GM18502 (cell line): Measurements from ENCODE around the gene DCBLD1.

Experiments
- ATAC-seq: cut with Tn5 transposase; IDR thresholded peaks from one replicate; pipeline ENCODE4 v1.9.1; 2021; ENCODE audit warnings: mild to moderate bottlenecking; ENCODE audit not compliant: unreplicated experiment, poor library complexity

Gene DCBLD1

GRCh38 chr6:117520603-117521395 lies 38.3 kb downstream of the DCBLD1 start:
- ATAC-seq = no peak

DNA sequence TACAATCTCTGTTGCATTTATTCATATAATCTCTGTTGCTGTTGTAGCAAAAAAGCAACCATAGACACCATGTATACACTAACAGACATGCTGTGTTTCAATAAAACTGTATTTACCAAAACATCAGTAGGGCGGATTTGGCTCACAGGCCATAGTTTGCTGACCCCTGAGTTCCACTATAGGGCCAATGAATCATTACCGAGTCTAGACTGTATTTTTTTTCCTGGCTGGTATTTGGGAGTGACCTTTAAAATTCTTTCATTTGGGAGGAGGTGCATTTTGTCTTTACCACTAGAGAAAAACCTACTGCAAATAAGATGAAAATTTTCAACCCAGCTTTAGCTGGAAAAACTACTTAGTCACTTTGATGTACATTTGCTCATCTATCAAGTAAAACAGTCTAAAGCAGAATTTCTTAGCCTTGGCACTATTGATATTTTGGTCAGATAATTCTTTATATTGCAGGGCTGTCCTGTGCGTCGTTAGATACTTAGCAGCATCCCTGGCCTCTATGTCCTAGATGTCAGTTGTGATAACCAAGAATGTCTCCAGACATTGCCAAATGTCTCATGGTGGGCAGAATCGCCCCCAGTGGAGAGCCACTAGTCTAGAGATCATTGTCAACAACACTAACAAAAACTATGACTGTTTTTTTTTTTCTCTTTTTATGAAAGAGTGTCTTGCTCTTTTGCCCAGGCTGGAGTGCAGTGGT lies 39.5 kb downstream of the DCBLD1 start:
- no peak for ATAC-seq

DNA sequence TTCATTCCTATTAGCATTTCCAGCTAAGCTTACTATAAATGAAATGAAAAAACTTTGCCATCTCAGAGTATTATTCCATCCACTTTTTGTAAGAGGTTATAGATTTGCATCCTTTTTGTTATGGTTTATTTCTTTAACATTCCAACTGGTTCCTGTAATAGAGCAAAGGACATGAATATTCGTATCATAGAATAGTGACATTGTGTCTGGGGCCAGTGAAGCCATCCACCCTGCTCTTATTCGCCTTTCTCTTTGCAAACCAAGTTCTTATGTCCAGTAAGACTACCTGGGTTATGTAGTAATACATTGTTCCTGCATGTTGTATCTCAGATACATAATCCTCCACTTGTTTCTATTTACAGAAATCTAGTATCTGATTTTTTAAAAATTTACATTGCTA lies 43.1 kb downstream of the DCBLD1 start:
- ATAC-seq = no peak

GRCh38 chr6:117530467-117531242 lies 48.2 kb downstream of the DCBLD1 start:
- no peak for ATAC-seq

GRCh38 chr6:117531346-117531745 lies 48.9 kb downstream of the DCBLD1 start:
- ATAC-seq = no peak

- ATAC-seq = no peak
Measured at GRCh38 chr6:117531809-117532725, 49.6 kb downstream of the DCBLD1 start.

GRCh38 chr6:117533775-117534174 lies 51.3 kb downstream of the DCBLD1 start:
- ATAC-seq = no peak

DNA sequence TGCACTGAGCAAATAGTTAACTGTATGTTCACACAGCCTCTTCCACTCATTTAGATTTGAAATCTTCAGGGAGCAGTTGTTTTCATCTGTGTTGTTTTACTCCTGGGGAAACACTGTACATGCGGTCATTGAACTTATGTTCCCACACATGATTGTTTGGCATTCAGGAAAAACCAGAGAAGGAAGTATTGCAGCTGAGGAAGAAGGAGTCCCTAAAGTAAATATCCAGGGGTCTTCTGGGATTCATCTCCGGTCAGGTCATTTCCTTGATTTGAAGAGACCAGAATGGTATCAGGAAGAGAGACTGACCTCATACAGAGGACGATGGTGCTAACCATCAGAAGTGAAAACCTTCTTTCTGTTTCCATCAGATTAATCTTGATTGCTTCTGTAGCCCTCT lies 52.5 kb downstream of the DCBLD1 start:
- no peak for ATAC-seq

DNA sequence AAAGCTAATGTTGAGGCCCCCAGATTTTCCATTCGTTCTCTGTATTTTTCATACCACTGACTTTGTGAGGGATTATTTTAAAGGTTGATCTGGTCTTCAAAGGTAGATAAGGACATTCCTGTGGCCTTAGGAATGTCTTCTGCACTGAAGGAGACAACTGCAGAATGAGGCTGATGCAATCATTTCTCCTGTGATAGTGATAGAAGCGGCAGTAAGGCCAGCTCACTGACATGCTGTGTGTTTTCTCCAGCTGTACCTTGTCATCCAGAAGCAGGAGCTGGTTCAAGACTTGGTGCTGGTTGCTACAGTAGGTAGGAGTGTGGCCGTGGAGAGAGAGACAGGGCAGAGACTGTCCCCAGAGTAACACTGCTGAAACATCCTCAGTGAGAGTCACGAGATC lies 53.8 kb downstream of the DCBLD1 start:
- ATAC-seq = no peak

GRCh38 chr6:117538615-117539014 lies 56.1 kb downstream of the DCBLD1 start:
- ATAC-seq = no peak

DNA sequence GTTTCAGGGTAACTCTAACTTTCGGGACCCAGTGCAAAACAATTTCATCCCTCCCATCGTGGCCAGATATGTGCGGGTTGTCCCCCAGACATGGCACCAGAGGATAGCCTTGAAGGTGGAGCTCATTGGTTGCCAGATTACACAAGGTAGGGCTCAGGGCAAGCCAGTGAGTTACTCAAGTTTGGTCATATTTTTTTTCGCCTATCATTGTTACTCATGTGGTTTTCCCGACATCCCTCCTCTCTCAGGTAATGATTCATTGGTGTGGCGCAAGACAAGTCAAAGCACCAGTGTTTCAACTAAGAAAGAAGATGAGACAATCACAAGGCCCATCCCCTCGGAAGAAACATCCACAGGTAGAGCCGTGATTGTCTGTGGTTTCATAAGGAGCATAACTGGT lies 58.2 kb downstream of the DCBLD1 start:
- ATAC-seq = no peak

DNA sequence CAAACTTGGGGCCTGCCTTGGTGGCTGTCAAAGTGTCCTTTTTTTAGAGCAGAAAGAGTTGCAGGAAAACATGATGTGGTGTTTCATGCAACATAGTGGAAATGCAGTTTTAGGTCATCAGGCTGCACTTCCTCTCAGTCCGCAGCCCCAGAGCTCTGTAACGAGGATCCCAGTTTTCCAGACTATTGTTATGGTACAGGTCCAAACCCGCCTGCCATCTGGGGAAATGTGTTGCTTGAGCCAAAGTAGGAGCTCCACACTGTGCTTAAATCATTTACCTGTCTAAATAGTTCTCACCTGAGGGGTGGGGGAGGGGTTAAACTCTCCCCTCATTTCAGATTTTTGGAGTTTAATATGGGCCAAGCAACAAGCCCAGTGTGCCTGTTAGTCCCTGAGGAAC lies 60.0 kb downstream of the DCBLD1 start:
- no peak for ATAC-seq

- no peak for ATAC-seq
Measured at GRCh38 chr6:117544716-117545115, 62.2 kb downstream of the DCBLD1 start.

DNA sequence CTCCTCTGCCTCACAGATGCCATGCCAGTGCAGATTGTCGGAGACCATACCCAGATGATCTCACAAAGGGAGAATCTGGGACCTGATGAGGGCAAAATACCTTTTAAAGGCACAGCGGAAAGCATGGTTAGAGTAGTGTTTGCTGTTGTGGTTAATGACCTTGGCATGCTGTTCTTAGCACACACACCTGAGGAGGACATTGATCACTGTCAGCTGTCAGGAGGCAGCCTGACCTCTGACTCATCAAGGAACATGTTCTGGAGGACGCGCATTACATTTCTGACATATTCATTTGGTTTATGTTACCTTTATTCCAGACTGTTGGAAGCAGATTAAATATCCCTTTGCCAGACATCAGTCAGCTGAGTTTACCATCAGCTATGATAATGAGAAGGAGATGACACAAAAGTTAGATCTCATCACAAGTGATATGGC lies 62.7 kb downstream of the DCBLD1 start:
- ATAC-seq = no peak

DNA sequence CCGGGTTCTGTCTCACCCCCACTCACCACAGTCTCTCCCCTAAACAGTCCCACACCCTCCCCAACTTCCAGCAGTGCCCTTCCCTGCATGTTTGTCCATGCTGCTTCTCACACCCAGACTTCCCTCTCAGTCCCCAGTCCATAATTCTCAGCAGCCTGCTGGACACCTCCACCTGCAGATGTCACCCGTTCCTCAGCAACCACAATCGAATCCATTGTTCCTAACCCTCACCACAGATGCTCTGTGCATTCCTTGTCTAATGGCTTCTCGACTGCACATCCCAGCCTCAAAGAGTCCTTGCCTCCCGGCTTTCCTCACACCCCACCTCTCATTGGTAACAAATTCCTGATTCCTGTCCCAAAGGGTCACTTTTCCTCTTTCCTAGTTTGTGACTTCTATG lies 64.2 kb downstream of the DCBLD1 start:
- ATAC-seq = no peak

DNA sequence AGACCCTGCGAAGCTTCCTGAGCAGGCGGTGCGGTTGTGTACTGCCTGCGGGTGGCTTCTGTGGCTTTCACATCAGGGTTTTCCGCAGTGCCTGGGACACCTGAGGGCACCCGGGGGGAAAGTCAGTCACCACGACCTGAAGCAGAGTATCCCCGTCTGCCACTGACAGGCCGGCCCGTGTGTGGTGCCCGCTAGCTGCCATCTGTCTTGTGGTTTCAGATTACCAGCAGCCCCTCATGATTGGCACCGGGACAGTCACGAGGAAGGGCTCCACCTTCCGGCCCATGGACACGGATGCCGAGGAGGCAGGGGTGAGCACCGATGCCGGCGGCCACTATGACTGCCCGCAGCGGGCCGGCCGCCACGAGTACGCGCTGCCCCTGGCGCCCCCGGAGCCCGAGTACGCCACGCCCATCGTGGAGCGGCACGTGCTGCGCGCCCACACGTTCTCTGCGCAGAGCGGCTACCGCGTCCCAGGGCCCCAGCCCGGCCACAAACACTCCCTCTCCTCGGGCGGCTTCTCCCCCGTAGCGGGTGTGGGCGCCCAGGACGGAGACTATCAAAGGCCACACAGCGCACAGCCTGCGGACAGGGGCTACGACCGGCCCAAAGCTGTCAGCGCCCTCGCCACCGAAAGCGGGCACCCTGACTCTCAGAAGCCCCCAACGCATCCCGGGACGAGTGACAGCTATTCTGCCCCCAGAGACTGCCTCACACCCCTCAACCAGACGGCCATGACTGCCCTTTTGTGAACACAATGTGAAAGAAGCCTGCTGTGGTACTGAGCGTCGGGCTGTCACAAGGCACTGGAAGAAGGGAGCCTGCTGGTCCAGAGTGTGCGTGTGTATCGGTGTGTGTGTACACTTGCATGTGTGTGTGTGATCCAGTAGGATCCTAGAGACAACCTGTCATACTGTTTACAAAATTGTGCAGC lies 65.5 kb downstream of the DCBLD1 start:
- peak; percentile 63 for ATAC-seq

- ATAC-seq = no peak
Measured at GRCh38 chr6:117548797-117549301, 66.4 kb downstream of the DCBLD1 start.

- ATAC-seq = no peak
Measured at GRCh38 chr6:117549611-117550010, 67.1 kb downstream of the DCBLD1 start.
